Panc1 (cell line): ENCODE results near the gene EMX1. TPM values are rescaled to one million over a fixed set of nuclear protein-coding genes. Genes with fewer than 3 reads are reported as not detected.

ENCODE experiments used
- ATAC-seq: fragments of 200-7000 bp; cut with Tn5 transposase; 2 replicates; pipeline ENCODE4 v1.9.1; 2020; ENCODE audit warnings: mild to moderate bottlenecking, moderate library complexity
- BruUV-seq: library from RNA; stranded (reverse); fragments of 400-500 nt; replicated peaks from 2 replicates; lab custom pipeline; 2021; lab: Mats Ljungman, UMichigan
- CTCF ChIA-PET: fragments of 300-600 bp; sonication (Branson Sonifier 250); formaldehyde crosslinking; loops from one replicate; lab custom pipeline; 2022; ENCODE audit warnings: antibody characterized with exemption; lab: Charles Lee
- POLR2A ChIA-PET: fragments of 300-600 bp; sonication (Branson Sonifier 250); formaldehyde crosslinking; loops from one replicate; lab custom pipeline; 2022; ENCODE audit warnings: antibody characterized with exemption; lab: Charles Lee
- DNase-seq: peaks from one replicate; pipeline ENCODE4 v3.0.0-alpha.2; 2010; ENCODE audit warnings: low read depth, low spot score
- H3K27ac ChIP-seq: 2 replicates; pipeline ENCODE4 v1.5.1; 2011; ENCODE audit warnings: mild to moderate bottlenecking, low read length, inconsistent platforms
- H3K27me3 ChIP-seq: fragments of 200-500 bp; sonication (Bioruptor generic); 2 replicates; pipeline ENCODE4 v1.6.0; 2014; ENCODE audit warnings: low read length, inconsistent platforms; ENCODE audit not compliant: control insufficient read depth, insufficient read depth
- H3K36me3 ChIP-seq: fragments of 200-500 bp; sonication (Bioruptor generic); 2 replicates; pipeline ENCODE4 v1.5.1; 2014; ENCODE audit warnings: inconsistent platforms, mild to moderate bottlenecking, low read length, moderate library complexity; ENCODE audit not compliant: control insufficient read depth, insufficient read depth
- H3K4me1 ChIP-seq: 2 replicates; pipeline ENCODE4 v1.5.1; 2011; ENCODE audit warnings: inconsistent platforms, mild to moderate bottlenecking, low read length, moderate library complexity; ENCODE audit not compliant: control insufficient read depth, insufficient read depth
- H3K4me3 ChIP-seq, 2 experiments: 2 replicates each; pipeline ENCODE4 v1.5.1; 2011 to 2012; ENCODE audit warnings: low read depth in 2 of 2, low read length in 2 of 2, mild to moderate bottlenecking in 2 of 2, inconsistent platforms in 1 of 2, moderate library complexity in 1 of 2
- H3K9me3 ChIP-seq: fragments of 200-500 bp; sonication (Bioruptor generic); 2 replicates; pipeline ENCODE4 v1.5.1; 2014; ENCODE audit warnings: low read depth, mild to moderate bottlenecking, inconsistent platforms, low read length, moderate library complexity; ENCODE audit not compliant: control insufficient read depth, insufficient read depth
- CTCF ChIP-seq: fragments of 450-650 bp; IDR thresholded peaks from 2 replicates; pipeline ENCODE4 v1.5.1; 2017; ENCODE audit warnings: mild to moderate bottlenecking
- POLR2AphosphoS5 ChIP-seq: IDR thresholded peaks from 2 replicates; pipeline ENCODE4 v1.6.1; 2012; ENCODE audit warnings: mild to moderate bottlenecking, low read depth, low read length, moderate library complexity
- SIN3A ChIP-seq: IDR thresholded peaks from 2 replicates; pipeline ENCODE4 v1.6.1; 2012; ENCODE audit warnings: low read depth, mild to moderate bottlenecking, low read length, moderate library complexity, borderline replicate concordance; ENCODE audit not compliant: insufficient read depth
- TCF7L2 ChIP-seq: IDR thresholded peaks from 2 replicates; pipeline ENCODE4 v1.6.1; 2011; ENCODE audit warnings: mild to moderate bottlenecking, low read depth, low read length, inconsistent platforms
- in situ Hi-C: cut with HindIII; loops from 2 replicates; pipeline ENCODE4 v1.10.0; 2016; ENCODE audit warnings: low sequenced_read_pairs, low pct_unique_long_range_greater_than_20kb
- intact Hi-C: fragments of 100-400 bp; cut with micrococcal nuclease; formaldehyde crosslinking; loops from one replicate; pipeline ENCODE4 v1.10.0; 2022; ENCODE audit not compliant: unreplicated experiment
- total RNA-seq: library from RNA; stranded (reverse); gene quantifications from one replicate; pipeline ENCODE4 v1.2.1, GENCODE V29; 2021; ENCODE audit not compliant: unreplicated experiment
- TF ChIP-seq, protein P1 (sequence below), 2 experiments: IDR thresholded peaks; 2 replicates each; pipeline ENCODE4 v1.6.1; 2011 to 2012; ENCODE audit warnings: low read depth in 2 of 2, control low read depth in 1 of 2, low read length in 1 of 2, mild to moderate bottlenecking in 1 of 2, moderate library complexity in 1 of 2; ENCODE audit not compliant: insufficient read depth in 1 of 2

Gene EMX1
- total RNA-seq, 1 experiment from 2014 or later: 0.36 TPM

GRCh38 chr2:72980535-72981217 is 63.4 kb downstream of the EMX1 start:
- Histone ChIP-seq H3K27me3 (no peaks in the 10 kb centered on the region), H3K27ac (no peak overlapping the region), H3K4me3 (no peak overlapping the region), H3K9me3 (no peaks in the 10 kb centered on the region), H3K4me1 (no peaks in the 10 kb centered on the region; the same call in 1 of the 2 replicates), H3K36me3 (no peaks in the 10 kb centered on the region)
- no TSS peak for BruUV-seq
- in situ Hi-C loops (no loop called here), intact Hi-C loops (no loop called here)
- ChIA-PET POLR2A (no interaction called here), CTCF (interaction anchor here (0.9 kb wide), 1 partner anchor 87 kb away, joined by 4 read pairs; no protein-coding TSS in a partner anchor)
- no peak for DNase-seq
- TF ChIP-seq, protein P1, sequence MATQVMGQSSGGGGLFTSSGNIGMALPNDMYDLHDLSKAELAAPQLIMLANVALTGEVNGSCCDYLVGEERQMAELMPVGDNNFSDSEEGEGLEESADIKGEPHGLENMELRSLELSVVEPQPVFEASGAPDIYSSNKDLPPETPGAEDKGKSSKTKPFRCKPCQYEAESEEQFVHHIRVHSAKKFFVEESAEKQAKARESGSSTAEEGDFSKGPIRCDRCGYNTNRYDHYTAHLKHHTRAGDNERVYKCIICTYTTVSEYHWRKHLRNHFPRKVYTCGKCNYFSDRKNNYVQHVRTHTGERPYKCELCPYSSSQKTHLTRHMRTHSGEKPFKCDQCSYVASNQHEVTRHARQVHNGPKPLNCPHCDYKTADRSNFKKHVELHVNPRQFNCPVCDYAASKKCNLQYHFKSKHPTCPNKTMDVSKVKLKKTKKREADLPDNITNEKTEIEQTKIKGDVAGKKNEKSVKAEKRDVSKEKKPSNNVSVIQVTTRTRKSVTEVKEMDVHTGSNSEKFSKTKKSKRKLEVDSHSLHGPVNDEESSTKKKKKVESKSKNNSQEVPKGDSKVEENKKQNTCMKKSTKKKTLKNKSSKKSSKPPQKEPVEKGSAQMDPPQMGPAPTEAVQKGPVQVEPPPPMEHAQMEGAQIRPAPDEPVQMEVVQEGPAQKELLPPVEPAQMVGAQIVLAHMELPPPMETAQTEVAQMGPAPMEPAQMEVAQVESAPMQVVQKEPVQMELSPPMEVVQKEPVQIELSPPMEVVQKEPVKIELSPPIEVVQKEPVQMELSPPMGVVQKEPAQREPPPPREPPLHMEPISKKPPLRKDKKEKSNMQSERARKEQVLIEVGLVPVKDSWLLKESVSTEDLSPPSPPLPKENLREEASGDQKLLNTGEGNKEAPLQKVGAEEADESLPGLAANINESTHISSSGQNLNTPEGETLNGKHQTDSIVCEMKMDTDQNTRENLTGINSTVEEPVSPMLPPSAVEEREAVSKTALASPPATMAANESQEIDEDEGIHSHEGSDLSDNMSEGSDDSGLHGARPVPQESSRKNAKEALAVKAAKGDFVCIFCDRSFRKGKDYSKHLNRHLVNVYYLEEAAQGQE (IDR thresholded peaks at IDR 0.05; ENCODE audit: insufficient read depth in 1 of 2, low read depth in 2 of 2, low read length in 1 of 2): no peak
- TF ChIP-seq SIN3A (no peak), POLR2AphosphoS5 (no peak), TCF7L2 (no peak), CTCF (no peak)
- ATAC-seq: no peak; the same call in 1 of the 2 replicates

DNA sequence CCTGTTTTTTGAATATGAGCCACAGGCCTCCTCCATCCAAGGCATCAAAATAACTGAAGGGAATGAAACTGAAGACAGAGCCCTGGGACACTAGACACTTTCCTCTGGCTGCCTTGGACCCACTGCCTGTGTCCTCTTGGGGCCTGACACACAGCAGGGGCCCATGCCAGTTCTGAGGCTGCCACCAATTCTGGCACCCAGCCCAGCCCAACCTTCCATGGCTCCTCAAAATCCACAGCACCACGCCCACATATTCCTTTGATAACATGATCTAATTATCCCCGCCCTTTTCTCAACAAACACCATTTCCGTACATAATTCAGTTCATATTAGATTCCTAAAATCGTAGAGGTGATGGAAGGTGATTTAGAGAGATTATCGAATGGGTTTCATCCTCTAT is 64.2 kb downstream of the EMX1 start:
- no peak for ATAC-seq
- in situ Hi-C loops (no loop called here), intact Hi-C loops (no loop called here)
- Histone ChIP-seq H3K4me1 (no peaks in the 10 kb centered on the region; the same call in 1 of the 2 replicates), H3K9me3 (no peaks in the 10 kb centered on the region), H3K27me3 (no peaks in the 10 kb centered on the region), H3K4me3 (no peak overlapping the region), H3K36me3 (no peaks in the 10 kb centered on the region), H3K27ac (no peak overlapping the region)
- TF ChIP-seq, protein P1 (IDR thresholded peaks at IDR 0.05; ENCODE audit: insufficient read depth in 1 of 2, low read depth in 2 of 2, low read length in 1 of 2): no peak
- TF ChIP-seq SIN3A (no peak), POLR2AphosphoS5 (no peak), TCF7L2 (no peak), CTCF (no peak)
- no peak for DNase-seq
- ChIA-PET POLR2A (no interaction called here), CTCF (no interaction called here)
- no TSS peak for BruUV-seq
